Measurements from ENCODE around the gene RBM25.

The RBM25 gene

DNA sequence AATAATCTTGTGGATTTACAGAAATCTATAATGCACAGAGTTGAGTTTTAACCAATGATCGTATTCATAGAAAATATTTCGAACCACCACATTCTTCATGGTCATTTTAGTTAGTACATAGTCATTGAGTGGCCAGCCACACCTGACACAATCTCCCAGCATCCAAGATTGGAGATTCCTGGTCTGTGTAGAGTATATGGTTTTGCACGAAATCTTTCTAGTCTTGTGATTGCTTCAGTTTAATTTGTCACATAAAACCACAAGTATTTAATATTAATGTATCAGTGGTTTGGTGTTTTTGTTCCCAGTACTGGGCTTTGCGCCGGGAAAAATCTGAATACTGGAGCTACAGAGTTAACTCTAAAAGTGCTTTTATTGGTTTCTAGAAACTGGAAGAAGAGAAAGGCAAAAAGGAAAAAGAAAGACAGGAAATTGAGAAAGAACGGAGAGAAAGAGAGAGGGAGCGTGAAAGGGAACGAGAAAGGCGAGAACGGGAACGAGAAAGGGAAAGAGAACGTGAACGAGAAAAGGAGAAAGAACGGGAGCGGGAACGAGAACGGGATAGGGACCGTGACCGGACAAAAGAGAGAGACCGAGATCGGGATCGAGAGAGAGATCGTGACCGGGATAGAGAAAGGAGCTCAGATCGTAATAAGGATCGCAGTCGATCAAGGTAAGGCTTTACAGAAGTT is 44.6 kb downstream of the RBM25 start:
- no peak for DNase-seq (ENCODE audit: low read depth in 1 of 2, low spot score in 1 of 2)

DNA sequence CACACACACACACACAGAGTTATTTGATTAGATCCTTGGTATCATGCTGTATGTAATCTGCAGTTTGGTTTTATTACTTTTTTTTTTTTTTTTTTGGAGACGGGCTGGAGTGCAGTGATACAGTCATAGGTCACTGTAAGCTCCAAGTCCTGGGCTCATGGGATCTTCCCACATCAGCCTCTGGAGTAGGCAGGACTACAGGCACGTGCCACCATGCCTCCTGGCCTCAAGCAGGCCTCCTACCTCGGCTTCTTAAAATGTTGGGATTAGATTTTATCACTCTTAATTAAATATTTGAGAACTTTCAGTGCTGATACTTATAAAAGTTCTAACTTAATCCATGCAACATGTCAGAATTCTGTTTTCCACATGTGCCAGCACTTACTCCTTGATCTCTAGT is 46.7 kb downstream of the RBM25 start:
- no peak for DNase-seq (ENCODE audit: low read depth in 1 of 2, low spot score in 1 of 2)

DNA sequence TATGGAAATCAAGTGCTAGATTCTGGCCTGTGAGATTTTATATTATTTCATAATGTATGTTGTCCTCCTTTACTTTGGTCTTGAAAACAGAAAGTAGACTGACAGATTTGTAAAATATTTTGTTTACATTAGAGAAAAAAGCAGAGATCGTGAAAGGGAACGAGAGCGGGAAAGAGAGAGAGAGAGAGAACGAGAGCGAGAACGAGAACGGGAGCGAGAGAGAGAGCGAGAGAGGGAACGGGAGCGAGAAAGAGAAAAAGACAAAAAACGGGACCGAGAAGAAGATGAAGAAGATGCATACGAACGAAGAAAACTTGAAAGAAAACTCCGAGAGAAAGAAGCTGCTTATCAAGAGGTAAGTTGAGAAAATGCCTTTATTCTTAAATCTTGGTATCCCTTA is 47.4 kb downstream of the RBM25 start:
- DNase-seq (ENCODE audit: low read depth in 1 of 2, low spot score in 1 of 2): no peak

DNA sequence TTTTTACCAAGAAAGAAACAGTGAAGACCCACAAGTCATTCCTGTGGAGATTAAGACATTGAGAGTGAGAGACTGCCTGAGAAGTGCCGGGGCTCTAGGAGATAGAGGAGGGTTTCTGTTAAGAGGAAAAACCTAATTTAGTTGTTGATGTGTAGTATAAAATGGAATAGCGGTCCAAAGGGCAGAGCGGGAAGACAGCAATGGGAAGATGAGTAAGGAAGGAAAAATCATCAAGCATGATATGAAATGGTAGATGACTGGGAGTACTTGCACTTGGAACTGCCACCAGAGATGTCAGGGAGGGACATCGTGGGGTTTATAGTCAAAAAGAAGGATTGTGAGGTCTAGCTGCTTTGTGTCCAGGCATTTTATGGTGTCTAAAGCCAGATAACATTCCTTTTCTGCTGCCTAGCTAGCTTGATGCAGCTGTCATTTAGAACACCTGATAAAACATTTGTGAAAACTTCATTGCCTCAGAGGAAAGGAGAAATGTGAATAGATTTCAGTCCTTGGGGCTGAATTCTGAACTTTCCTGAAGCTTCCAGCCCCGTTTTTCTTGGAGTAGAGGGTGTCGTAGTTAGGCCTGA is 57.8 kb downstream of the RBM25 start:
- no peak for DNase-seq (ENCODE audit: low read depth in 1 of 2, low spot score in 1 of 2)

DNA sequence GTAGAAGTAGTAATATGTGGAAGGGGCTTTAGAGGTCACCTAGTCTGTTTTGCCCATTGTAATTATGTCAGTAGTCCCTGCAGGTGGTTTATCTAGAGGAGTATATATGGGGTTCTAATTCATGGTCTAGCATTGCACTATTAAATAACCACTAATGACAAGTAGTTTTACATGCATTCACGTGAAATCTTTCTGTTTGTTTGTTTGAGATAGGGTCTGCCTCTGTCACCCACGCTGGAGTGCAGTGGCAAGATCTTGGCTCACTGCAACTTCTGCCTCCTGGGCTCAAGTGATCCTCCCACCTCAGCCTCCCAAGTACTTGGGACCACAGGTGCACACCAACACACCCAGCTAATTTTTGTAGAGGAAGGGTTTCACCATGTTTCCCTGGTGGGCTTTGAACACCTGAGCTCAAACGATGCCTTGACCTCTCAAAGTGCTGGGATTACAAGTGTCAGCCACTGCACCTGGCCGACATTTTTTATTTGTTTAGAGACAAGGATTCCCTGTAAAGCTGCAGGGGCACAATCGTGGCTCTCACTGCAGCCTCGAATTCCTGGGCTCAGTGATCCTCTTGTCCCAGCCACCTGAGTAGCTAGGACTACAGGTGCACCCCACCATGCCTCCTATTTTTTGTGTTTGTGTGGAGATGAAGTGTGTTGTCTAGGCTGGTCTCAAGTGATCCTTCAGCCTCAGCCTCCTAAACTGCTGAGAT is 66.0 kb downstream of the RBM25 start:
- DNase-seq (ENCODE audit: low read depth in 1 of 2, low spot score in 1 of 2): no peak

DNA sequence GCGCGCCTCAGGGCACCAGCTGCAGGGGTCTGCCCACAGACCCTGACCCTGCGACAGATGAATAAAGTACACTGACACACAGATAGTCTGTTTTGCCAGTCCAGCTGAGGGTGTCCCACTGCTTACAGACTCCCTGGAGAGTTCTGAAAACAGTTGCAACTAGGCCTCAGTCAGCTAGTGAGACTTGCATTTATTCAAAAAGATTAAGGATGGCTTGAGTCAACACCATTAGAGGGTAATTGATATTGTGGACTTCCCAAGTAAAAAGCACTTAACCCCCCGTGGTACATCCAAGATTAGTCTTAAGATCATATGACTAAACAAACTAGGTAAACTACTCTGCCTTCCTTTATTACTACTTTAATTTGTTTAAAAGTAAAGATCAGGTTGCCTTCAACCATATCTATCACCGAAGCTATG is 66.8 kb downstream of the RBM25 start:
- no peak for DNase-seq (ENCODE audit: low read depth in 1 of 2, low spot score in 1 of 2)

DNA sequence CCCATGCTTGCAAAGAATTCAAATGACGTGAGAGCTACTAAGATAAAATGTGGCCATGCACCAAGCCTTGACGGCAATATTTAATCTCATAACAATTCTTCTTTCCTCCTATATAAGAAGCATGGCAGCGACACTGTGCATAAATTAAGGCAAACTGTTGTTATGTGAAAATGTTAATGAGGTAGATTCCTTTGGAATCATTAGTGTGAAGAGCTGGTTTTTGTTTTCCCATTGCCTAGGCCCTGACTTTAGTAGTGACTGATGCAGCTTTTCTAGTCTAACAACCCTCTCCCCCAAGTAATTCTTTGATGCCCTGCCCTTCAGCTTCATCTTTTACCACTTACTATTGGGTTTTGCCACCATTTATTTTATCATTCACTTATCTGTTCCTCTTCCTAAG is 67.4 kb downstream of the RBM25 start:
- DNase-seq (ENCODE audit: low read depth in 1 of 2, low spot score in 1 of 2): no peak

DNA sequence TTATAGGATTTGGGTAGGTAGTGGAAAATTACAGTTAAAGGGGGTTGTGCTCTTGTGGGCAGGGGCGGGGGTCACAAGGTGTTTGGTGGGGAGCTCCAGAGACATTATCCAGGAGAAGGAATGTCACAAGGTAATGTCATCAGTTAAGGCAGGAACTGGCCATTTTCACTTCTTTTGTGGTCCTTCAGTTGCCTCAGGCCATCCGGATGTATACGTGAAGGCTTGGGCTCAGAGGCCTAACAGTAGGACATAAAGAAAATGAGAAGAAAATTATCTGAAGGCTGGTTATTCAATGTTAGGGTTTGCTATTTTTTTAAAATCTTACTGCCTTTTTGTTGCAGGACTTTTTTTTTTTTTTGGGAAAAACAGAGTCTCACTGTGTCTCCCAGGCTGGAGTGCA is 75.5 kb downstream of the RBM25 start:
- DNase-seq (ENCODE audit: low read depth in 1 of 2, low spot score in 1 of 2): no peak

DNA sequence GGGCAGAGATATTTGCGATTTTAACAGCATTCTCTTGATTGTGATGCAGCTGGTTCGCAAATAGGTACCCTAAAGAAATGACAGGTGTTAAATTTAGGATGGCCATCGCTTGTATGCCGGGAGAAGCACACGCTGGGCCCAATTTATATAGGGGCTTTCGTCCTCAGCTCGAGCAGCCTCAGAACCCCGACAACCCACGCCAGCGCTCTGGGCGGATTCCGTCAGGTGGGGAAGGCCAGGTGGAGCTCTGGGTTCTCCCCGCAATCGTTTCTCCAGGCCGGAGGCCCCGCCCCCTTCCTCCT is 77.7 kb downstream of the RBM25 start:
- no peak for DNase-seq (ENCODE audit: low read depth in 1 of 2, low spot score in 1 of 2)

DNA sequence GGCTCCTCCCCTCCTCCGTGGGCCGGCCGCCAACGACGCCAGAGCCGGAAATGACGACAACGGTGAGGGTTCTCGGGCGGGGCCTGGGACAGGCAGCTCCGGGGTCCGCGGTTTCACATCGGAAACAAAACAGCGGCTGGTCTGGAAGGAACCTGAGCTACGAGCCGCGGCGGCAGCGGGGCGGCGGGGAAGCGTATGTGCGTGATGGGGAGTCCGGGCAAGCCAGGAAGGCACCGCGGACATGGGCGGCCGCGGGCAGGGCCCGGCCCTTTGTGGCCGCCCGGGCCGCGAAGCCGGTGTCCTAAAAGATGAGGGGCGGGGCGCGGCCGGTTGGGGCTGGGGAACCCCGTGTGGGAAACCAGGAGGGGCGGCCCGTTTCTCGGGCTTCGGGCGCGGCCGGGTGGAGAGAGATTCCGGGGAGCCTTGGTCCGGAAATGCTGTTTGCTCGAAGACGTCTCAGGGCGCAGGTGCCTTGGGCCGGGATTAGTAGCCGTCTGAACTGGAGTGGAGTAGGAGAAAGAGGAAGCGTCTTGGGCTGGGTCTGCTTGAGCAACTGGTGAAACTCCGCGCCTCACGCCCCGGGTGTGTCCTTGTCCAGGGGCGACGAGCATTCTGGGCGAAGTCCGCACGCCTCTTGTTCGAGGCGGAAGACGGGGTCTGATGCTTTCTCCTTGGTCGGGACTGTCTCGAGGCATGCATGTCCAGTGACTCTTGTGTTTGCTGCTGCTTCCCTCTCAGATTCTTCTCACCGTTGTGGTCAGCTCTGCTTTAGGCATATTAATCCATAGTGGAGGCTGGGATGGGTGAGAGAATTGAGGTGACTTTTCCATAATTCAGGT is 78.3 kb downstream of the RBM25 start, which contains the start of gene PSEN1:
TSS of gene PSEN1 (plus strand) at position 121 of the 839 bp plus-strand sequence. CDS start 11,513 bp downstream, outside the sequence.
- DNase-seq (ENCODE audit: low read depth in 1 of 2, low spot score in 1 of 2): peak; percentile 97 to 98

DNA sequence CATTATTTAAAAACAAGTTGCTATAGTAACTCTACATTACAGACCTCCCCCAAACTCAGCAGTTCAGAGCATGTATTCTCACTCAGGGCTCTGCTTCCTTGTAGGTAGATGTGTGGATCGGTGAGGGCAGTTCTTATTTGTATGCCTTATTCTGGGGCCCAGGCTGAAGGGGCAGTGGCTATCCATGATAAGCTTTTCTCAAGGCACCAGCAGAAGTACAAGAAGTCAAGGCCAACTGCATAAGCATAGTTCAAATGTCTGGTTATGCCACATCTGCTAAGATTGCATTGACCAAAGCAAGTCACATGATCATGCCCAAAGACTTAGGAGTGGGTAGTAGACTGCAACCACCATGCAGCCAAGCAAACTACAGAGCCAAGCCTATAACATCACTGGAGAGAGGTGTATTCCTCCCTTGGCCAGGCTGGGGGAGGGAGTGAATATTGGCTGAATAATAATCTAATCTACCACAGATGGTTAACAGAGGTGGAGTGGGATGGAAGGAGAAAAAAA is 82.5 kb downstream of the RBM25 start:
- DNase-seq (ENCODE audit: low read depth in 1 of 2, low spot score in 1 of 2): no peak

DNA sequence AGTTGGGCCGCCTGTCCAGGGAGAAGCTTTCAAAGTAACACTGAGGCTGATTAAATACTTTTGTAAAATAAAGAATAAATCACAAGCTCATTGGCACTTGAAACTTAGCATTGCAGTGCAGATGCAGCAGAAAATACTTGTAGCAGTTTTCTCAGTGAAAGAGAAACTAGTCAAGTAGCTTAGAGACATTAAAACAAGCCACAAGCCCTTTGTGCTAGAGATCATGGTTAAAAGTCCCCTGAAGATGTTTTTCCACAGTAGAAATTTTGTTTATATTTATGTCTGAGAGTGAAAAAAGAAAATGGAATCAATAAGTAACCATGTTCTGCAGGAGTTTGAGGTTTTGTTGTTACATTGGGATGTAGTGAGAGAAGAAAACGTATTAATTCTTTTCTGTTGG is 83.9 kb downstream of the RBM25 start:
- DNase-seq (ENCODE audit: low read depth in 1 of 2, low spot score in 1 of 2): no peak

DNA sequence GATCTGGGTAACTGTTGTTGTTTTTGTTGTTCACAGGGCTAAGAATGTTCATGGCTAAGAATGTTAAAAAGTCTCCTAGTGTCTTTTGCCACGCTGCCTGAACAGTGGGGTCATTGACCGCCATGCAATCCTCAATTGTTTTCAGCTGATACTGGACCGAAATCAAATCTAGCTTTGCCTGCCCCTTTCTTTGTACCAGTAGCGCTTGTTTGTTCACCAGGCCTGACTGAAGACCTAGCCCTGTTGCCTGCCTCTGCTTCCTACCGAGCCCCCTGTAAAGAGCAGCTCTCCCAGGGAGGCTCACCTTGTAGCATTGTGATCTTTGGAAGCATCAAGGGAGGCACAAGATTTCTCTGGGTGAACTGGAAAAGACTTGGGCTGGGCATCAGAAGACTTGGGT is 84.7 kb downstream of the RBM25 start:
- DNase-seq (ENCODE audit: low read depth in 1 of 2, low spot score in 1 of 2): no peak

DNA sequence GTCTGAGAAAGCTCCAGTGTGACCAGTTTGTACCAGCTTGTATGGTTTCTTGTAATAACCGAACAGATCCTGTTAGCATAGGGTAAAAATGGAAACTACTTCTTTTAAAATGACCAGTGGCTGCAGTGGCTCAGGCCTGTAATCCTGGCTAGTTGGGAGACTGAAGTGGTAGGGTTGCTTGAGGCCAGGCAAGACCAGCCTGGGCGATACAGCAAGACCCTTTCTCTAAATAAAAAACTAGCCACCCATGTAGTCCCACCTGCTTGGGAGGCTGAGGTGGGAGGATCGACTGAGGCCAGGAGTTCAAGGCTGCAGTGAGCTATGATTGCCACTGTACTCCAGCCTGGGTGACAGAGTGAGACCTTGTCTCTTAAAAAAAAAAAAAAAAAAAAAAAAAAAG is 85.3 kb downstream of the RBM25 start:
- DNase-seq (ENCODE audit: low read depth in 1 of 2, low spot score in 1 of 2): no peak

DNA sequence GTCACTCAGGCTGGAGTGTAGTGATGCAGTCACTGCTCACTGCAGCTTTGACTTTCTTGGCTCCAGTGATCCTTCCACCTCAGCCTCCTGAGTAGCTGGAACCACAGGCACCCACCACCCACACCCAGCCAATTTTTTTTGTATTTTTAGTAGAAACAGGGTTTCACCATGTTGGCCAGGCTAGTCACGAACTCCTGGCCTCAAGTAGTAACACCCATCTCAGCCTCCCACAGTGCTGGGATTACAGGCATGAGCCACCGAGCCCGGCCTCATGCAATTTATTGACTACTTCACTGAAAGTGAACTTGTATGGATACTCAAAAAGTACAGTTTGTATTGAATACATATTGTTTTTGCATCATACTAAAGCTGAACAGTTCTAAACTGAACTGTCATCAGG is 87.0 kb downstream of the RBM25 start:
- no peak for DNase-seq (ENCODE audit: low read depth in 1 of 2, low spot score in 1 of 2)

DNA sequence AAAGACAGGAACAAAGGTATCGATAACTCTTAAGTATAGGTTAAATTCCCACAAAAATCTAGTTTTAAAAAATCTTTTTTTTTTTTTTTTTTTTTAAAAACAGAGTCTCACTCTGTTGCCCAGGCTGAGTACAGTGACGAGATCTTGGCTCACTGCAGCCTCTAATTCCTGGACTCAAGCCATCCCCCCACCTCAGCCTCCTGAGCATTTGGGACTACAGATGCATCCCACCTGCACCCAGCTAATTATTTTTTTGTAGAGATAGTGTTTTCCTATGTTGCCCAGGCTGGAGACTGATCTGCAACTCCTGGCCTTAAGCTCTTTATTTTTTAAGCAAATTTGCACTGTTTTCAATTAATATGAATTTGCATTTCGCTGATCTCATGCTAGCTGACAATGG is 87.8 kb downstream of the RBM25 start:
- DNase-seq (ENCODE audit: low read depth in 1 of 2, low spot score in 1 of 2): no peak

DNA sequence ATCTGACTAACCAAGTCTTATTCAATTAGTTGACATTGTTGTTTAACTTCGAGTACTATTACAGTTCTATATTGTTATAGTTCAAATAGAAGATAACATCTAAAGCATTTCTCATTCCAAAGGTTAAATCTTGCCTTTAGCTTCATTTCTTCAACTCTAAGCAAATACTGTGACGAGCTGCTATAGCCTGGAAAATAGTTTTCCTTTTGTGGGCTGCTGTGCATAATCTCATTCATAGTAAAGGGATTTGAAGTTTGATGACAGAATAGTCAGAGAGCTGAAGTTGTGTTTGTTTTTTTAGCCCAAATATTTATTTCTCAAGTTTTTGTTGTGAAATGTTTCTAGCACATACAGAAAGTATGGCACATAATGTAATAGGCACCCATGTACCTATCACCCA is 91.4 kb downstream of the RBM25 start:
- DNase-seq (ENCODE audit: low read depth in 1 of 2, low spot score in 1 of 2): no peak

DNA sequence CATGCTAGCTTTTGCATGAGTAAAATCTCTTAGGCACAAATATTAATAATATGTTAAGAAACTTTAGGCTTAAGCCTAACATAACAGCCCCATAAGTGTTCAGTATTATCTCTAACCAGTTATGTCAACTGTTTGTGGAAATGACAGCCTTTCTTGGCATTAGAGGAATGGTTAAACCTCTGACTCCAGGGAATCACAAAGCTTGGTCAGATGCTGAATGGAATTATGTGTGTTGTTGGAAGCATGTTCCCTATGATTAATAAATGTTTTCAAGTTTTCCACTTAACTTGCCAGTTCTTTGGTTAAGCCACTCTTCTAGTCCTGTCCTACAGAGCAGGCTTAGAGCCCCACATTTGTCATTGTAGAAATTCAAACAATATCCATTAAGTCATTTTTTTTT is 94.9 kb downstream of the RBM25 start:
- no peak for DNase-seq (ENCODE audit: low read depth in 1 of 2, low spot score in 1 of 2)

DNA sequence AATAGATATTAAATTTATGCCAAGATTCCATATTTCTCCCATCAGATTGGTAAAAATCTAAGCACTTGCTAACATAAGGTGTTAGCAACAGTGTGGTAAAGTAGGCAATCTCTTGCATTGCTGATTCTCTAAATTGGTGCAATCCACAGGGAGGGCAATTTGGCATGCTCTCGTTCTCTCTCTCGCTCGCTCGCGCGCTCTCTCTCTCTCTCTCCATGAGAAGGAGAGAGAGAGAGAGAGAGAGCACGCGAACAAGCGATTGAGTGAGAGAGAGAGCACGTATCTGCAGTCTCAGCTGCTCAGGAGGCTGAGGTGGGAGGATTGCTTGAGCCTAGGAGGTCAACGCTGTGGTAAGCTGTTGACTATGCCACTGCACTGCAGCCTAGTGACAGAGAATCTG is 103.9 kb downstream of the RBM25 start:
- no peak for DNase-seq (ENCODE audit: low read depth in 1 of 2, low spot score in 1 of 2)

DNA sequence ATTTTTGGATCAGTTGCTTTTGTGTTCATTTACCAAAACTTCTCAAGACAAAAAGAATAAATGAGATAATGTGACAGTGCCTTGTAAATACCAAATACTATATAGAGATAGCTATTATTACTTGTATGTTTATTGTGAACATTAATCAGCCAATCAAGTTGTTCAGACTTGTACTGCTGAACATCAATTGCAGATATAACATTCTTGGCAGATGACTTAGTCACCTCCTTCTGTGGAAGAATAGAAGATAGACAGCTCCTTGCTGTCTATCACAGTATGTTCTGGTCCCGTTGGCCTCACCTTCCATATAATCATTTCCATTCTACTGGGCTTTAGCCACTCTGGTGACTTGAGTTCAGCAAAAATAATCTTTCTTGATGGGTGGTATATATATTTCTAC is 108.1 kb downstream of the RBM25 start:
- DNase-seq (ENCODE audit: low read depth in 1 of 2, low spot score in 1 of 2): no peak

DNA sequence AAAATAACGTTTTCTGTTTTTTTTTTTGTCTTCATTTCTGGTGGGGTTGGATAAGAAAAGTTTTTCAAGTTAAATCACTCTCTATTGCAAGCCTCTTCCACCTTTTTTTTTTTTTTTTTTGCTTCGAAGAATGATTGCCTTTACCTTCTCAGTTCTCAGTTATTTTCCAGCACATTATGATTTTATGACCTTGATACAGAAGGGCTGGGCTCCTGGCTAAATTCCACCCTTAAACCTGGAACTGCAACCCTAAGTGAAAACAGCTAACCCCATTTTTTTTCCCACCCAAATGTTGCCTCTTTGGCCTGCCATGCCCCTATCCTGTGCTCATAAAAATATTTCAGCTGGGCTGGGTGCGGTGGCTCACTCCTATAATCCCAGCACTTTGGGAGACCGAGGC is 109.4 kb downstream of the RBM25 start:
- no peak for DNase-seq (ENCODE audit: low read depth in 1 of 2, low spot score in 1 of 2)

DNA sequence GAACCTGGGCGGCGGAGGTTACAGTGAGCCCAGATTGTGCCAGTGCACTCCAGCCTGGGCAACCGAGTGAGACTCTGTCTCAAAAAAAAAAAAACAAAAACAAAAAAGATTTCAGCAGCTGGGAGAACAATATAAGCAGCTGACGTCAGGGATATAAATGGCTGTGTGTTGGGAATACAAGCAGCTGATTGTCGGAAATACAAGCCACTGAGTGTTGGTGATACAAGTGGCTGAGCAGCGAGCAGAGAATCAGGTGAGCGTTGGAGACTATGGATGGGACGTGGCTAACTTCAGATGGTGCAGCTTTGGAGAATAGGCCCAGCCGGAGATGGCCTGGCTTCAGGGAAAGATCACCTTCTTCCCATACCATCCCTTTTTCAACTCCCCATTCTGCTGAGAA is 109.9 kb downstream of the RBM25 start:
- no peak for DNase-seq (ENCODE audit: low read depth in 1 of 2, low spot score in 1 of 2)
